H1 (cell line): ENCODE data around the gene NRP2. TPM values are rescaled to one million over a fixed set of nuclear protein-coding genes. Genes with fewer than 3 reads are reported as not detected.

Source experiments
- CBX5 ChIP-seq: fragments of 300-800, 300-1000 bp; sonication (generic); IDR thresholded peaks from 2 replicates; pipeline ENCODE4 v1.7.1; 2016; ENCODE audit warnings: antibody characterized with exemption, low read length, low read depth
- HDAC2 ChIP-seq, 2 experiments: fragments of 300-600 bp in 1 of 2; sonication (generic) in 1 of 2; IDR thresholded peaks; 2 replicates each; pipeline ENCODE4 v1.6.1; 2011 to 2012; ENCODE audit warnings: low read depth in 2 of 2, low read length in 2 of 2, mild to moderate bottlenecking in 2 of 2, moderate library complexity in 2 of 2, borderline replicate concordance in 1 of 2, inconsistent platforms in 1 of 2
- PHF8 ChIP-seq: fragments of 200-600 bp; sonication (generic); conservative IDR thresholded peaks from 2 replicates; pipeline ENCODE4 v1.7.1; 2012; ENCODE audit warnings: low read depth, mild to moderate bottlenecking, inconsistent platforms, low read length, moderate library complexity
- POLR2AphosphoS5 ChIP-seq: IDR thresholded peaks from 2 replicates; pipeline ENCODE4 v1.6.1; 2011; ENCODE audit warnings: low read depth, low read length
- SAP30 ChIP-seq: fragments of 300-600 bp; sonication (generic); IDR thresholded peaks from 2 replicates; pipeline ENCODE4 v1.7.1; 2012; ENCODE audit warnings: low read length, moderate library complexity, mild to moderate bottlenecking, inconsistent platforms; ENCODE audit not compliant: insufficient read depth, insufficient replicate concordance
- SRF ChIP-seq: IDR thresholded peaks from 2 replicates; pipeline ENCODE4 v1.6.1; 2011; ENCODE audit warnings: mild to moderate bottlenecking, low read depth, low read length, moderate library complexity
- polyA plus RNA-seq, 7 experiments: library from polyadenylated mRNA; depleted of rRNA in 3 of 7; stranded (reverse) in 5 of 7; unstranded in 2 of 7; fragments of >200 nt in 5 of 7; fragments of 200-250 nt in 2 of 7; gene quantifications; 1 replicate in 5 of 7; 2 replicates in 1 of 7; 4 replicates in 1 of 7; pipeline versions ENCODE4 v1.2.1 to v1.2.3, GENCODE V29; 2011 to 2013; ENCODE audit warnings: missing spikeins in 2 of 7, mixed read lengths in 2 of 7
- total RNA-seq: library from RNA; stranded (reverse); fragmentation: NEBNext Ultra II Directional; extraction: Animal tissue kit (Norgen Biotek cat#: 25700); gene quantifications from 2 replicates; pipeline ENCODE4 v1.2.1, GENCODE V29; 2021
- TF ChIP-seq, protein P1 (sequence below): IDR thresholded peaks from 2 replicates; pipeline ENCODE4 v1.6.1; 2012; ENCODE audit warnings: inconsistent platforms

The NRP2 gene
- total and polyA plus RNA-seq, 2 of the 8 experiments (the other 6 are each of a cell fraction or from before 2014, with no cell fraction given): 32.0 to 37.8 TPM

DNA sequence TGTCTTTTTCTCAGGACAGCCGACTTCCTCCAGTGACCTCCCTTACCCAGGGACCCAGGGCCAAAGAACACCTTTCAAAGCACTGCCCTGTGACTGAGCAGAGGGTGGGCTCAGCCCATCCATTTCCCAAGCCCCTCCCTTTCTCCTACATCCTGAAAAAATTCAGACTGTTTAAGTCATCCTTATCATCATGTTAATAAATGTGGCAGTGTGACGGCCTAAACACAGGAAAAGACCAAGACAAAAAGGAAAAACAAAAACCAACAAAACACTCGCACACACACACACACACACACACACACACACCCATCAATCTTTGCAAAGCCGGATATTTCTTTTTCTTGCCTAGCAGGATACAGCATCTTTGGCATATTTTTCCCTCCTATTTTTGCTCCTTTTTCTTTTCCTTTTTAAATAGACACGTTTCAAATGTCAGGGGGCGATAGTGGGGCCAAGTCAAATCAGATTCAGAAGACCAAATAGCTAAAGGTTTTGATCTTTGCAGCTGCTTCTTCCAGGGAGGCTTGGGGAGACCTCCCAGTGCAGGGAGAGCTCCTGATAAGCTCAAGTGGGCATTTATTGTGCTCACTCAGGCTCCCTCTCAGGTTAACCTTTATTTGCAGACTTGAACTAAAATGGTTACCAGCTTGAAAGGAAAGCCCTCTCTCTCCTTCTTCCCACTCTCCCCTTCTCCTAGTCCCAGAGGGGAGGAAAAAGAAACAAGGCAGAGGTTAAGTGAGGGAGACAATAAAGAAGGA lies 39.5 kb upstream of the NRP2 start (continued):
- TF ChIP-seq, protein P1, sequence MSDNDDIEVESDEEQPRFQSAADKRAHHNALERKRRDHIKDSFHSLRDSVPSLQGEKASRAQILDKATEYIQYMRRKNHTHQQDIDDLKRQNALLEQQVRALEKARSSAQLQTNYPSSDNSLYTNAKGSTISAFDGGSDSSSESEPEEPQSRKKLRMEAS: no peak
- TF ChIP-seq SAP30: no peak
- no peak for TF ChIP-seq POLR2AphosphoS5
- no peak for TF ChIP-seq HDAC2 (IDR thresholded peaks at IDR 0.05; ENCODE audit: borderline replicate concordance in 1 of 2, low read depth in 2 of 2, low read length in 2 of 2)
- no peak for TF ChIP-seq CBX5
- no peak for TF ChIP-seq SRF
- no peak for TF ChIP-seq PHF8
